Stimulated activated CD4-positive, alpha-beta T cell treated with anti-CD3 and anti-CD28 coated beads, Interleukin-2, amount 100 ng/mL, for 4 hours (primary cell): ENCODE results near the gene PROSER2.

Experiments used
- DNase-seq: peaks from one replicate; pipeline ENCODE4 v3.0.0-alpha.2; 2020; ENCODE audit warnings: low read depth

The PROSER2 gene

GRCh38 chr10:11804336-11804735 is 18.8 kb upstream of the PROSER2 start:
- no peak for DNase-seq

- DNase-seq: no peak
Measured at GRCh38 chr10:11805792-11806191, 17.4 kb upstream of the PROSER2 start.

GRCh38 chr10:11806706-11807105 is 16.4 kb upstream of the PROSER2 start:
- DNase-seq: no peak

GRCh38 chr10:11808808-11809207 is 14.3 kb upstream of the PROSER2 start:
- no peak for DNase-seq

- DNase-seq: no peak
Measured at GRCh38 chr10:11810313-11810766, 12.8 kb upstream of the PROSER2 start.

GRCh38 chr10:11810973-11811372 is 12.2 kb upstream of the PROSER2 start:
- no peak for DNase-seq

- DNase-seq: no peak
Measured at GRCh38 chr10:11813177-11813576, 10.0 kb upstream of the PROSER2 start.

GRCh38 chr10:11813855-11814567 is 9.1 kb upstream of the PROSER2 start:
- DNase-seq: no peak

GRCh38 chr10:11819027-11819426 is 4.1 kb upstream of the PROSER2 start:
- no peak for DNase-seq

- DNase-seq: no peak
Measured at GRCh38 chr10:11822026-11822756, 965 bp upstream of the PROSER2 start.

GRCh38 chr10:11822809-11823121 is 391 bp upstream of the PROSER2 start:
- no peak for DNase-seq

GRCh38 chr10:11823989-11824346 is 812 bp downstream of the PROSER2 start:
- DNase-seq: no peak

- DNase-seq: no peak
Measured at GRCh38 chr10:11824376-11824775, 1.2 kb downstream of the PROSER2 start.

- no peak for DNase-seq
Measured at GRCh38 chr10:11824825-11825224, 1.7 kb downstream of the PROSER2 start.

- DNase-seq: no peak
Measured at GRCh38 chr10:11825796-11826414, 2.7 kb downstream of the PROSER2 start.

- no peak for DNase-seq
Measured at GRCh38 chr10:11827006-11827405, 3.9 kb downstream of the PROSER2 start.

- no peak for DNase-seq
Measured at GRCh38 chr10:11827414-11827813, 4.3 kb downstream of the PROSER2 start.

- DNase-seq: no peak
Measured at GRCh38 chr10:11828682-11829284, 5.6 kb downstream of the PROSER2 start.

- DNase-seq: no peak
Measured at GRCh38 chr10:11830836-11831519, 7.8 kb downstream of the PROSER2 start.

GRCh38 chr10:11831520-11831951 is 8.4 kb downstream of the PROSER2 start:
- no peak for DNase-seq

GRCh38 chr10:11832042-11832441 is 8.9 kb downstream of the PROSER2 start:
- DNase-seq: no peak

- DNase-seq: no peak
Measured at GRCh38 chr10:11835061-11835460, 11.9 kb downstream of the PROSER2 start.
